Stimulated activated naive CD4-positive, alpha-beta T cell (primary cell): ENCODE measurements around the gene MAP3K7.
A peak's percentile ranks its signal among the peaks of the same experiment; 100 is the strongest.

ENCODE experiments used
- DNase-seq, 6 experiments: peaks; one replicate each; lab custom pipeline; 2025; lab: John Stamatoyannopoulos, UW

Gene MAP3K7

GRCh38 chr6:90484385-90484784 lies 102.5 kb downstream of the MAP3K7 start:
- no peak for DNase-seq

DNA sequence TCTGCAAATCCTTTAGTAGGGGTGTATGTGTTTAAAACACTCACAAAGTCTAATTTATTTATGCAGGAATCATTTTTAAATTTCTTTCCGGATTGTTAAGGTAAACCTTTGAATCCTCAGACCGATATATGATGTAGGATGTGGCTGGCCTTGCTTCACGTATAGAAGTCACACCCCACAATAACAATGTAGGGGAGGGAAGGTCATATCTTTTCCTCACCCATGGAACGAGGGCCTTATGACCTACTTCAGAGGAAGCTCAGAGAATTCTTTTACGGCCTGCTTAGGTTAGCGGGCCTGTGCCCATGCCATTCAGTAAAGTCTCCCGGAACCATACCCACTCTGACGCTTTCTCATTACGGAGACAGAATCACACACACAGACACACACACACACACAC lies 102.9 kb downstream of the MAP3K7 start:
- no peak for DNase-seq

DNA sequence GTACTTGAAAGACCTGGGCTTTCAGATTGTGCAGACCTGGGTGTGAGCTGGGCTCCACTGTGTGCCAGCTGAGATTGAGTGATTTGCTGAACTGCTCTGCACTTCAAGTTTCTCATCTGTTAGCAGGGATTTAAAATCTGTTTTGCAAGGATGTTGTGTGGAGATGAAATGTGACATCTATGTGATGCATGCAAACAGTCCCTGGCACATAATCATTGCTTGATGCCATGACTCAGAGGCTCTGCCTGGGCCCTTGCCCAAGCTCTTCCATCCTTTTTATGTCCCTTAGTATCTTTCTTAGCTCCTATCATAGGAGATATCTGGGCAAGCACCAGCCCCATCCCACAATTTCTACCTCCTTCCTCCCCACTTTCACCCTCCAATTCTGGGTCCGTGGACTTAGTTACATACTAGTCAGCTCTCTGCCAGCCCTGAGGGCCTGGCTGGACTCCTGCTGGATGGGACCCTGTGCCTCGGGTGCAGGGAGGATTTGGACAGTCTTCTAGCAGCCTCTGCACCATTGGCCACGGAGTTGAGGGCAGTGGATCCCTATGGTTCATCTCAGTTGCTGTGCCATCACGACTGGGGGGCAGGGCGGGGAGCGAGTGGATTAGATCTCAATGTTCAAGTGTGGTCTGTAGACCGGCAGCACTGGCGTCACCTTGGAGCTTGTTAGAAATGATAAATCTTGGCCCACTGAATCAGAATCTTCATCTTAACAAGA lies 103.6 kb downstream of the MAP3K7 start:
- DNase-seq = no peak

- DNase-seq = no peak
These were observed 106.2 kb downstream of the MAP3K7 start for GRCh38 chr6:90480666-90481065.

DNA sequence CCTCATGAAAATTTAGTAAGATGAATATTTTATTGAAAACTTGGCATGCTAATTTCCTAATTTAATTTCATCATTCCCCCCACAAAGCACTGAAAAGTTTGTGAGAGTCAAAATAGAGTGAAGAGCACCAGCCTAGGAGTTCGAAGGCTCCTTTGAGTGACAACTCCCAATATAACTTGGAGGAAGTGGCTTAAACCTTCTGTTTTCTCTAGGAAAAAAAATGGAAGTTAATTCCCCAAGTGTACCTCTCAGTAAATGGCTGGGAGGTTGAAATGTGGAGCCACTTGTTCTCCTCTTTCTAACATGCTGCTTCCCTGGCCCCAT lies 107.3 kb downstream of the MAP3K7 start:
- no peak for DNase-seq

DNA sequence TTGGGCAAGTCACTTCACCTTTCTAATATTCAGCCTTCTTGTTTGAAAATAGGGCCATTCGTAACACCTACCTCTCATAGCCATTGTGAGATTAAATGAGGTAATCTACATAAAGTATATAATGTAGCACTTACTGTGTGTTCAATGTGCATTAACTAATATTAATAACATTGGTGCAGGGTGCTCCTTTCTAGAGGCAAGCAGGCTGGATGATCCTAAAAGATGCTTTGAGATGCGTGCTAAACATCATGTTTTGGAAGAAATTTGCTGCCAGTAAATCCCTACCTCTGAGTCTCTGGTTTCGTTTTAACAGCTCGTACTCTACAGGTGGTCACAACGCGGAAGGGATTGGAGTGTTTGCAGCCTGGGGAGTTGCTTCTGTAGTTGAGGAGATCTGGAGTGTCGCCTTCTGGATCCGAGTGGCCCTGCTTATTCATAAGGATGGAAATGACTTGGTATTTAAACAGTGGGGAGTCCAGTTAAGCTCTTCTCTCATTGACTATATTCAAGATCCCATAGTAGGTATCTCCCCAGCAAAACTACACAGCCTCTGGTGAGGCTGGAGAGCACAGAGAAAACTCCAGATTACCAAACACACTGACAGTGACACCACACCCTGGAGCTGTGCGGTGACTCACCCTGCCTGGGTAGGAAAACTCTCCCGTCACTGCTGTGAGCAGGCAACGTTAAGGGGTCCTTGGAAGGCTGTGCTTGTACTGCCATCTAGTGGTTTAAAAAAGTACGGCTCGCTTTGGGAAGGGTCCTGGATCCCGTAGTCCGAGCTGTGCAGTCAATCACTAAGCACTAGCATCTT lies 107.9 kb downstream of the MAP3K7 start:
- DNase-seq = peak; percentile 59 to 86 (median 76)

DNA sequence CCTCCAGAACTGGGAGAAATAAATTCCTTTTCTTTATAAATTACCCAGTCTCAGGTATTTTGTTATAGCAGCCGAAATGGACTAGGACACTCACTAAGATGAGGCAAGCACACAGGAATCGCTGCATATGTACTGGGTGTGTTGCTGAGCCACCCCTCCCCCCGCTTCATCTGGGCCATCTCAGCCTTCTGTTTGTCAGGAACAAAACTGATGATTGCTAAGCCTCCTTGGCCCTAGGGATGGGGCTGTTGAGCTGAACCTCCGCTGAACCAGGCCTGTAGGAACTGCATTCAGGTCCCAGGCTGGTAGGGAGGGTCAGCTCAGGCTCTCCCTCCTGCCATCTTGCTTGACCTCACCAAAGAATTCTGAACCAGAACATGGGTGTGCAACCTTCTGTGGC lies 108.6 kb downstream of the MAP3K7 start:
- no peak for DNase-seq

GRCh38 chr6:90477366-90477765 lies 109.5 kb downstream of the MAP3K7 start:
- no peak for DNase-seq

DNA sequence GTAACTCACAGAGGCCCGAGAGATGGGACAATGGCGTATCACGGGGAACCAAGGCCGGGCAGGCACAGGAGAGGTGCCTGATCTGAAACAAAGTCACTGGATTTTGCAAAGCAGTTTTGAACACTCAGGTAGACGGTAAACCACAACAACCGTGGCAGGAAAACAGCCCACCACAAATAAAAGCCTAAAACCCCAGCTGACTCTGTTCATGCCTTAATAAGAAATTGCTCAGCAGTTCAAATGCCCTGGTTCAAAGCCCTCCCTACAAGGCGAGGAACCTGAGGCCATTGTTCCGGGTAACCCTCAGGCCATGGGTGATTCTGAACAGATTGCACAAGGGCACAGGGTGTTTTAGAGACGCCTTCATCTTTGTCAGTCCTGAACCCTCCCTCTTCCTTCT lies 114.2 kb downstream of the MAP3K7 start:
- DNase-seq = peak in 3 of 6 experiments; percentile 11 to 38 (median 30)

GRCh38 chr6:90471263-90471662 lies 115.6 kb downstream of the MAP3K7 start:
- no peak for DNase-seq

GRCh38 chr6:90469906-90470305 lies 117.0 kb downstream of the MAP3K7 start:
- no peak for DNase-seq

- no peak for DNase-seq
These were observed 118.0 kb downstream of the MAP3K7 start for GRCh38 chr6:90468859-90469258.

- no peak for DNase-seq
These were observed 118.8 kb downstream of the MAP3K7 start for GRCh38 chr6:90468080-90468479.

DNA sequence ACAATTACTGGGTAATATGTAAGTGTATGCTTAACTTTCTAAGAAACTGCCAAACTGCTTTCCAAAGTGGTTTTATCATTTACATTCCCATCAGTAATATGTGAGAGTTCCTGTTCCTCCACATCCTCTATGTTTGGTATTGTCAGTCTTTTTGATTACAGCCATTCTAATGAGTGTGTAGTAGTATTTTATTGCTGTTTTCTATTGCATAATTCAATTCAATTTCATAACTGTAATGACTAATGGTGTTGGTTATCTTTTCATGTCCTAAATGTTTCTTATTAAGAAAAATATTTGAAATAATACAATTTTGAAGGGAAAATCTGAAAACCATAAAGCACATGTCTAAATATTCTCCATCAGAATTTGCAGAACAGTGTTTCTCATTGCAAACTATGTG lies 119.3 kb downstream of the MAP3K7 start:
- no peak for DNase-seq

GRCh38 chr6:90466154-90466940 lies 120.5 kb downstream of the MAP3K7 start:
- DNase-seq = no peak

DNA sequence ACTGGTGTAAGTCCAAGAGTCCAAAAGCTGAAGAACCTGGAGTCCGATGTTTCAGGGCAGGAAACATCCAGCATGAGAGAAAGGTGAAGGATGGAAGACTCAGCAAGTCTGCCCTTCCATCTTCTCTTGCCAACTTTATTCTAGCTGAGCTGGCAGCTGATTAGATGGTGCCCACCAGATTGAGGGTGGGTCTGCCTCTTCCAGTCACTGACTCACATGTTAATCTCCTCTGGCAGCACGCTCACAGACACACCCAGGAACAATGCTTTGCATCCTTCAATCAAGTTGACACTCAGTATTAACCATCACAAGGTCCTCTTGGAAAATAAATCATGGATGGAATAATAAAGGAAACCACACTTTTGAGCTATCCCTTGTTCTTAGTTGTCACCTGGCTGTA lies 121.2 kb downstream of the MAP3K7 start:
- DNase-seq = no peak

DNA sequence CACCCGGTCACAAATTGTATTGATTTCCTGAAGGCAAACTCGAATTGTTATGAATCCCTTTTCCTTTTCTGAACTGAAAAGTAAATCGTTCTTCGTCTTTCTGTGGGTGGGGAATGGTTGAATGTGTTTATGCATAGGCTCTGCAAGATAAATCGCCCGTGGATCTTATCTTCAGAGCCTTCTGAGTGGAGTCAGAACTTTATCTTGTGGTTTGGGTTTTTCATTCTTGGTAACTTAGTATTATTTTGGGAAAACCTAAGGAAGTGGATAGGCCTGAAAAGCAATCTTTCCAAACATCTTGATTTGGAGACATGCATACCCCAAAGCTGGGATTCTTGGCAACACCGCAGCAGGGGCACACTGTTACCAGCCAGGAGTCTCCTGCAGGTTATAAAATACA lies 122.4 kb downstream of the MAP3K7 start:
- DNase-seq = no peak

DNA sequence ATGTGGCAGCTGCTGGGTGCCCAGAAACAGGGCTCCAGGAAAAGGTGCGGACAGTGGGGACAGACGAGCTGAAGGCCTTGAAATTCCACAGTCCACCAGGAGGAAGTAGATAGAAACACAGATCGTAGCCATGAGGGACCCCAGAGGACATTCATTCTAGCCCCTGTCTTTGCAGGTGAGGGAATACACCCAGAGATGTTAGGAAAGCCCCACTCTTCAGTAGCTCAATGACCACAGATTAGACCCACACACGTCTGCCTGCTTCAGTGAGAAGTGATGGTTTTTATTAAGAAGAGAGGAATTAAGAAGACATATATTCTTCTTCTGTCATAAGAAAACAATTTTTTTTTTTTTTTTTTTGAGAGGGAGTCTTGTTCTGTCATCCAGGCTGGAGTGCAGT lies 123.0 kb downstream of the MAP3K7 start:
- DNase-seq = no peak
